ENCODE results near the gene PTPRB. TPM values are rescaled to one million over a fixed set of nuclear protein-coding genes. Genes with fewer than 3 reads are reported as not detected.

Gene PTPRB
- total RNA-seq, 2 experiments from 2014 or later: not detected

DNA sequence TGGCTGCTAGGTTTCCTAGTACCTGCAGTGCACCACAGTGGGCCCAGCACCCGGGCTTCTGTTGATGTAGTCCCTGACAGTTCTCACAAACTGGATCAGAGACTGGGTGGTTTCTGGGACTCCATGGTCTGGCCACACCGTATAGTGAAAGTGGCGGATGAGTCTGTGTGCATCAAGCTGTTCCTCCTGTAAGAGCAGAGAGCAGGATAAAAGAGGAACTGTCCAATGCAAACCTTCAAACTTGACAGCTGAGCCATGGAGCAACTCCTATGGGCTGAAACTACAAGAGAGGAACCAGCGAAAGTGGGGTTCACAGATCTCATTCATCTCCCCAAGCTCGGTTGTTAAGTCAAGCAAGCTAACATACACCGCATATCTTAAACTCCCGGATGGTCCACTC, 102.8 kb downstream of the PTPRB start:
- no peaks in the 10 kb centered on the region for H3K27me3 Mint-ChIP-seq
- H3K36me3 ChIP-seq (ENCODE audit: insufficient read depth, low read length): no peaks in the 10 kb centered on the region
- H3K36me3 Mint-ChIP-seq (ENCODE audit: low read depth): no peaks in the 10 kb centered on the region
- no peak overlapping the region for H3K4me3 Mint-ChIP-seq
- H3K4me3 ChIP-seq (ENCODE audit: low read length): no peak overlapping the region
- intact Hi-C loops (cut with DNase I, micrococcal nuclease): no loop called here
- H3K9me3 Mint-ChIP-seq: no peaks in the 10 kb centered on the region
- ChIA-PET POLR2A (no interaction called here), CTCF (no interaction called here)
- no peaks in the 10 kb centered on the region for H3K4me1 Mint-ChIP-seq (ENCODE audit: low read depth)
- no peaks in the 10 kb centered on the region for H3K27me3 ChIP-seq (ENCODE audit: control insufficient read depth in 1 of 2, insufficient read depth in 2 of 2, low read length in 2 of 2)
- H3K9me3 ChIP-seq (ENCODE audit: control insufficient read depth in 1 of 2, insufficient read depth in 1 of 2, low read length in 2 of 2): peaks cover 0 to 6% of the 10 kb centered on the region in 2 experiments
- ATAC-seq (ENCODE audit: poor library complexity): no peak
- H3K27ac Mint-ChIP-seq: no peak overlapping the region
- no peak overlapping the region for H3K27ac ChIP-seq (ENCODE audit: low read depth in 1 of 2, low read length in 2 of 2)
- DNase-seq: no peak
- H3K4me1 ChIP-seq (ENCODE audit: insufficient read depth, low read length): no peaks in the 10 kb centered on the region
- TF ChIP-seq, protein P1, sequence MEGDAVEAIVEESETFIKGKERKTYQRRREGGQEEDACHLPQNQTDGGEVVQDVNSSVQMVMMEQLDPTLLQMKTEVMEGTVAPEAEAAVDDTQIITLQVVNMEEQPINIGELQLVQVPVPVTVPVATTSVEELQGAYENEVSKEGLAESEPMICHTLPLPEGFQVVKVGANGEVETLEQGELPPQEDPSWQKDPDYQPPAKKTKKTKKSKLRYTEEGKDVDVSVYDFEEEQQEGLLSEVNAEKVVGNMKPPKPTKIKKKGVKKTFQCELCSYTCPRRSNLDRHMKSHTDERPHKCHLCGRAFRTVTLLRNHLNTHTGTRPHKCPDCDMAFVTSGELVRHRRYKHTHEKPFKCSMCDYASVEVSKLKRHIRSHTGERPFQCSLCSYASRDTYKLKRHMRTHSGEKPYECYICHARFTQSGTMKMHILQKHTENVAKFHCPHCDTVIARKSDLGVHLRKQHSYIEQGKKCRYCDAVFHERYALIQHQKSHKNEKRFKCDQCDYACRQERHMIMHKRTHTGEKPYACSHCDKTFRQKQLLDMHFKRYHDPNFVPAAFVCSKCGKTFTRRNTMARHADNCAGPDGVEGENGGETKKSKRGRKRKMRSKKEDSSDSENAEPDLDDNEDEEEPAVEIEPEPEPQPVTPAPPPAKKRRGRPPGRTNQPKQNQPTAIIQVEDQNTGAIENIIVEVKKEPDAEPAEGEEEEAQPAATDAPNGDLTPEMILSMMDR (IDR thresholded peaks at IDR 0.05): no peak

DNA sequence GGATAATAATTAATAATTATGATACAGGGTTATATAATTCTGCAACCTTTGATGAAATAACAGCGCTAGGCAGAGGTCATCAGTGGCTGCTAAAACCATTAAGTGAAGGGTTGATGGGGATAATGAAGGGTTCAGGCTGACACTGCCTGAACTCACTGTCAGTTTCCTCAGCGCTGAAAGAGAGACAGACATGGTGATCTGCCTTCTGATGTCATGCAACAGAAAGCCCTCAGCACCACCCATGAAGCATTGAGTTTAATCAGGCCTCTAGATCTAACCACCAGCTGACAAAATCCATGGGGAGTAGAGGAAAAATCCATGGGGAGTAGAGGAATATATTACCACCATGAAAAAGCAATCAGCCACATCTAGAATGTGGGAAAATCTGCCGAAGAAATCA, 107.6 kb downstream of the PTPRB start:
- Mint-ChIP-seq H3K27me3 (no peaks in the 10 kb centered on the region), H3K4me3 (no peak overlapping the region), H3K4me1 (ENCODE audit: low read depth) (no peaks in the 10 kb centered on the region), H3K36me3 (ENCODE audit: low read depth) (no peaks in the 10 kb centered on the region), H3K9me3 (no peaks in the 10 kb centered on the region), H3K27ac (no peak overlapping the region)
- no peak overlapping the region for H3K27ac ChIP-seq (ENCODE audit: low read depth in 1 of 2, low read length in 2 of 2)
- H3K4me3 ChIP-seq (ENCODE audit: low read length): no peak overlapping the region
- no peaks in the 10 kb centered on the region for H3K36me3 ChIP-seq (ENCODE audit: insufficient read depth, low read length)
- no peaks in the 10 kb centered on the region for H3K4me1 ChIP-seq (ENCODE audit: insufficient read depth, low read length)
- TF ChIP-seq, protein P1 (IDR thresholded peaks at IDR 0.05): no peak
- H3K9me3 ChIP-seq (ENCODE audit: control insufficient read depth in 1 of 2, insufficient read depth in 1 of 2, low read length in 2 of 2): no peaks in the 10 kb centered on the region
- DNase-seq (no peak), ATAC-seq (ENCODE audit: poor library complexity) (no peak)
- H3K27me3 ChIP-seq (ENCODE audit: control insufficient read depth in 1 of 2, insufficient read depth in 2 of 2, low read length in 2 of 2): no peaks in the 10 kb centered on the region
- POLR2A ChIA-PET: no interaction called here
- CTCF ChIA-PET: no interaction called here
- intact Hi-C loops (cut with DNase I, micrococcal nuclease): no loop called here

DNA sequence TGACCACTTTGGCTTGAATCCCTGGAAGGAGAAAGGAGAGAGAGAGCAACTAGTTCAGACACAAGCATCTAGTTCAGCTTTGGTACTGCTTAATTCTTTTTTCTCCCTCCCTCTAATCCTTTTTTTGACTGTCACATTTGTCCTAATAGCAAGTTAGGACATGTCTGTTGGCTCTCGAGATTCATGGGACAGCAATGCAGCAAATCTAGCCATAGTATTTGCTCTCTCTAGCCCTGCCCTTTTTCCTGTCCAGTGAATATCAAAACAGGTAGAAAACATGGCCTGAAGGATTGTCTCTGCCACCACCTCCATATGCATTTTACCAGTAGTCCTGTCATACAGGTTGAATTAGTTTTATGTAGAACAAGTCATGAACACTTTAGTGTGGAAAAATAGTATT, 116.4 kb downstream of the PTPRB start:
- ATAC-seq (ENCODE audit: poor library complexity) (no peak), DNase-seq (no peak)
- ChIA-PET POLR2A (no interaction called here), CTCF (no interaction called here)
- Histone ChIP-seq H3K36me3 (ENCODE audit: insufficient read depth, low read length) (no peaks in the 10 kb centered on the region), H3K27ac (ENCODE audit: low read depth in 1 of 2, low read length in 2 of 2) (no peak overlapping the region), H3K9me3 (ENCODE audit: control insufficient read depth in 1 of 2, insufficient read depth in 1 of 2, low read length in 2 of 2) (no peaks in the 10 kb centered on the region), H3K27me3 (ENCODE audit: control insufficient read depth in 1 of 2, insufficient read depth in 2 of 2, low read length in 2 of 2) (no peaks in the 10 kb centered on the region), H3K4me1 (ENCODE audit: insufficient read depth, low read length) (no peaks in the 10 kb centered on the region), H3K4me3 (ENCODE audit: low read length) (no peak overlapping the region)
- no peaks in the 10 kb centered on the region for H3K4me1 Mint-ChIP-seq (ENCODE audit: low read depth)
- no peaks in the 10 kb centered on the region for H3K36me3 Mint-ChIP-seq (ENCODE audit: low read depth)
- H3K4me3 Mint-ChIP-seq: no peak overlapping the region
- peaks cover 7% of the 10 kb centered on the region for H3K27me3 Mint-ChIP-seq
- no peak overlapping the region for H3K27ac Mint-ChIP-seq
- TF ChIP-seq, protein P1 (IDR thresholded peaks at IDR 0.05): no peak
- peaks cover 3% of the 10 kb centered on the region for H3K9me3 Mint-ChIP-seq
- intact Hi-C loops (cut with DNase I, micrococcal nuclease): no loop called here
